Measurements from ENCODE around the gene PALB2. TPM values are rescaled to one million over a fixed set of nuclear protein-coding genes. Genes with fewer than 3 reads are reported as not detected.

The PALB2 gene
- total and polyA plus RNA-seq, 2 of the 13 experiments (the other 11 are each of a cell fraction or from before 2014, with no cell fraction given), result 12.1 to 40.9 TPM

- FAIRE-seq, result no peak
- Histone ChIP-seq H3K4me3 (replicated peaks in 1 of 3; ENCODE audit: insufficient read depth in 1 of 3, low read depth in 2 of 3, low read length in 3 of 3) (no peak overlapping the region), H3K9ac (ENCODE audit: insufficient read depth, low read depth, low read length) (no peak overlapping the region), H3K27ac (ENCODE audit: extremely low read length, insufficient read depth, low read length) (no peak overlapping the region), H3K79me2 (ENCODE audit: insufficient read depth, low read length) (no peaks in the 10 kb centered on the region), H3K4me2 (ENCODE audit: low read depth, low read length) (no peak overlapping the region), H3K27me3 (ENCODE audit: control insufficient read depth in 1 of 2, insufficient read depth in 2 of 2, low read length in 2 of 2) (no peaks in the 10 kb centered on the region), H3K36me3 (replicated peaks in 1 of 2; ENCODE audit: control insufficient read depth in 1 of 2, insufficient read depth in 2 of 2, low read length in 2 of 2) (peaks cover 43 to 93% of the 10 kb centered on the region in 2 experiments), H3K9me3 (ENCODE audit: low read length) (no peaks in the 10 kb centered on the region), H3K4me1 (ENCODE audit: insufficient read depth, low read length) (no peaks in the 10 kb centered on the region), H4K20me1 (ENCODE audit: insufficient read depth, low read length) (no peaks in the 10 kb centered on the region), H2AFZ (ENCODE audit: low read length) (no peak overlapping the region)
- no TSS peak for BruUV-seq (replicated peaks)
- ATAC-seq, result no peak
- intact Hi-C loops (cut with micrococcal nuclease; ENCODE audit: unreplicated experiment), result no loop called here
- TF ChIP-seq GTF3A (CRISPR knock-in tag; conservative IDR thresholded peaks at IDR 0.05), result no peak
- no peak for TF ChIP-seq RAD21 (CRISPR knock-in tag; IDR thresholded peaks at IDR 0.05)
- TF ChIP-seq SRSF4 (IDR thresholded peaks at IDR 0.05; ENCODE audit: low read depth, low read length, poor library complexity, severe bottlenecking), result no peak
- POLR2A ChIA-PET, result interaction anchor here (1.0 kb wide), 1 partner anchor 25 kb away, joined by 3 read pairs; no protein-coding TSS in a partner anchor
- 97% methylated on average over 6 of the region's 6 CpGs for WGBS (ENCODE audit: low lambda C conversion rate)
- CTCF ChIA-PET (ENCODE audit: low intra/inter-chr PET ratio, low total read pairs), result no interaction called here
- in situ Hi-C loops (cut with HindIII; ENCODE audit: extremely low pct_ligation_motif_present, low pct_unique_long_range_greater_than_20kb), result no loop called here
- no peak for DNase-seq (ENCODE audit: low spot score)
These were observed 26.2 kb upstream of the PALB2 start for GRCh38 chr16:23667355-23667659.

GRCh38 chr16:23666571-23667354 lies 25.7 kb upstream of the PALB2 start:
- intact Hi-C loops (cut with micrococcal nuclease; ENCODE audit: unreplicated experiment), result no loop called here
- ATAC-seq, result no peak
- TF ChIP-seq DZIP1 (CRISPR knock-in tag; IDR thresholded peaks at IDR 0.05) (no peak), SYNCRIP (IDR thresholded peaks at IDR 0.05; ENCODE audit: insufficient read depth, low read depth, low read length) (no peak), CCDC6 (CRISPR knock-in tag; IDR thresholded peaks at IDR 0.05) (no peak), ZNF556 (CRISPR knock-in tag; IDR thresholded peaks at IDR 0.05; ENCODE audit: borderline replicate concordance) (no peak), ZBTB7B (CRISPR knock-in tag; IDR thresholded peaks at IDR 0.05) (no peak), ZNF7 (CRISPR knock-in tag; IDR thresholded peaks at IDR 0.05) (no peak), ELF4 (CRISPR knock-in tag; IDR thresholded peaks at IDR 0.05; ENCODE audit: borderline replicate concordance) (no peak), ZNF350 (CRISPR knock-in tag; IDR thresholded peaks at IDR 0.05; ENCODE audit: borderline replicate concordance, low read depth) (no peak), ZNF432 (CRISPR knock-in tag; IDR thresholded peaks at IDR 0.05; ENCODE audit: borderline replicate concordance) (no peak), IKZF5 (CRISPR knock-in tag; IDR thresholded peaks at IDR 0.05) (no peak), ZNF557 (CRISPR knock-in tag; IDR thresholded peaks at IDR 0.05) (no peak), GTF2F1 (IDR thresholded peaks at IDR 0.05; ENCODE audit: low read length) (no peak)

More at GRCh38 chr16:23666571-23667354, 25.7 kb upstream of the PALB2 start:
- H3K4me1 ChIP-seq (ENCODE audit: insufficient read depth, low read length), result no peaks in the 10 kb centered on the region
- WGBS (ENCODE audit: low lambda C conversion rate), result 98% methylated on average over 7 of the region's 7 CpGs
- in situ Hi-C loops (cut with HindIII; ENCODE audit: extremely low pct_ligation_motif_present, low pct_unique_long_range_greater_than_20kb), result no loop called here
- no TSS peak for BruUV-seq (replicated peaks)
- no peak overlapping the region for H3K27ac ChIP-seq (ENCODE audit: extremely low read length, insufficient read depth, low read length)
- no peaks in the 10 kb centered on the region for H3K79me2 ChIP-seq (ENCODE audit: insufficient read depth, low read length)
- FAIRE-seq (no peak), DNase-seq (ENCODE audit: low spot score) (no peak)
- no peak overlapping the region for H2AFZ ChIP-seq (ENCODE audit: low read length)
- no peak overlapping the region for H3K9ac ChIP-seq (ENCODE audit: insufficient read depth, low read depth, low read length)
- no peaks in the 10 kb centered on the region for H4K20me1 ChIP-seq (ENCODE audit: insufficient read depth, low read length)
- no peaks in the 10 kb centered on the region for H3K27me3 ChIP-seq (ENCODE audit: control insufficient read depth in 1 of 2, insufficient read depth in 2 of 2, low read length in 2 of 2)
- CTCF ChIA-PET (ENCODE audit: low intra/inter-chr PET ratio, low total read pairs), result no interaction called here
- H3K4me2 ChIP-seq (ENCODE audit: low read depth, low read length), result no peak overlapping the region
- H3K36me3 ChIP-seq (replicated peaks in 1 of 2; ENCODE audit: control insufficient read depth in 1 of 2, insufficient read depth in 2 of 2, low read length in 2 of 2), result peaks cover 48 to 95% of the 10 kb centered on the region in 2 experiments
- H3K9me3 ChIP-seq (ENCODE audit: low read length), result no peaks in the 10 kb centered on the region
- H3K4me3 ChIP-seq (replicated peaks in 1 of 3; ENCODE audit: insufficient read depth in 1 of 3, low read depth in 2 of 3, low read length in 3 of 3), result no peak overlapping the region
- POLR2A ChIA-PET, result interaction anchor here (1.0 kb wide), 1 partner anchor 25 kb away, joined by 3 read pairs; no protein-coding TSS in a partner anchor

All from HepG2 (cell line).